K562 (cell line): ENCODE data around the gene NIPAL1. TPM values are rescaled to one million over a fixed set of nuclear protein-coding genes. Genes with fewer than 3 reads are reported as not detected.

ENCODE experiments used
- ATAC-seq: fragments of 200-7000 bp; cut with Tn5 transposase; 3 replicates; pipeline ENCODE4 v1.9.1; 2020; ENCODE audit warnings: moderate library complexity
- BruUV-seq: library from RNA; stranded (reverse); fragments of 400-500 nt; replicated peaks from 2 replicates; lab custom pipeline; 2021; lab: Mats Ljungman, UMichigan
- CTCF ChIA-PET: fragments of 300-600 bp; formaldehyde crosslinking; extraction: SDS; loops from one replicate; lab custom pipeline; 2021; ENCODE audit warnings: low intra/inter-chr PET ratio; lab: Yijun Ruan, JAX
- POLR2A ChIA-PET: fragments of 300-600, 350-650 bp; sonication (Branson Sonifier 250); formaldehyde crosslinking; extraction: SDS; loops from one replicate; lab custom pipeline; 2021; ENCODE audit warnings: antibody characterized with exemption, inconsistent platforms; lab: Yijun Ruan, JAX
- DNase-seq, 4 experiments: peaks; one replicate each; pipeline versions ENCODE4 v3.0.0 to v3.0.0-alpha.2; 2011 to 2018; ENCODE audit warnings: low spot score in 3 of 4, mixed read lengths in 3 of 4; ENCODE audit errors: extremely low read depth in 1 of 4
- FAIRE-seq: peaks from 2 replicates; lab custom pipeline; 2011; peaks lifted over from hg19 to GRCh38; lab: Jason Lieb, UNC
- H2AFZ ChIP-seq: 2 replicates; pipeline ENCODE4 v1.6.0; 2011; ENCODE audit warnings: low read depth, low read length, control low read depth, inconsistent platforms
- H3K27ac ChIP-seq: fragments of 200-600 bp; 3 replicates; pipeline ENCODE4 v1.8.0; 2011; ENCODE audit warnings: low read depth, mild to moderate bottlenecking, control low read depth, inconsistent platforms, low read length, moderate library complexity, mixed read lengths; ENCODE audit errors: extremely low read depth
- H3K27me3 ChIP-seq, 2 experiments: fragments of 300-600 bp in 1 of 2; 2 replicates in 1 of 2; 3 replicates in 1 of 2; pipeline versions ENCODE4 v1.6.0 to v1.8.0; 2011; ENCODE audit warnings: inconsistent platforms in 2 of 2, low read length in 2 of 2, mild to moderate bottlenecking in 1 of 2, mixed read lengths in 1 of 2, moderate library complexity in 1 of 2; ENCODE audit not compliant: control insufficient read depth in 2 of 2, insufficient read depth in 2 of 2
- H3K36me3 ChIP-seq: fragments of 300-600 bp; 3 replicates; pipeline ENCODE4 v1.8.0; 2011; ENCODE audit warnings: mild to moderate bottlenecking, low read length, inconsistent platforms; ENCODE audit not compliant: control insufficient read depth, insufficient read depth
- H3K4me1 ChIP-seq, 2 experiments: fragments of 200-600 bp in 1 of 2; replicated peaks in 1 of 2; 2 replicates in 1 of 2; 3 replicates in 1 of 2; pipeline versions ENCODE4 v1.5.1 to v1.8.0; 2011; ENCODE audit warnings: inconsistent platforms in 2 of 2, low read length in 2 of 2, mild to moderate bottlenecking in 1 of 2, mixed read lengths in 1 of 2, moderate library complexity in 1 of 2; ENCODE audit not compliant: control insufficient read depth in 2 of 2, insufficient read depth in 2 of 2
- H3K4me2 ChIP-seq: 2 replicates; pipeline ENCODE4 v1.6.1; 2011; ENCODE audit warnings: low read length, control low read depth, inconsistent platforms, mixed read lengths; ENCODE audit not compliant: insufficient read depth
- H3K4me3 ChIP-seq: fragments of 200-600 bp; sonication (generic), shearing (Covaris generic); 2 replicates; pipeline ENCODE4 v1.5.1; 2016; ENCODE audit warnings: control low read depth, inconsistent platforms
- H3K79me2 ChIP-seq: fragments of 200-600 bp; 3 replicates; pipeline ENCODE4 v1.8.0; 2011; ENCODE audit warnings: low read length, inconsistent platforms; ENCODE audit not compliant: control insufficient read depth, insufficient read depth
- H3K9ac ChIP-seq, 2 experiments: 2 replicates each; pipeline versions ENCODE4 v1.6.0 to v1.6.1; 2011; ENCODE audit warnings: low read depth in 2 of 2, low read length in 2 of 2, control low read depth in 1 of 2, inconsistent platforms in 1 of 2, mild to moderate bottlenecking in 1 of 2, mixed read lengths in 1 of 2; ENCODE audit not compliant: insufficient read depth in 1 of 2
- H3K9me1 ChIP-seq: one replicate; pipeline ENCODE4 v1.6.0; 2011; ENCODE audit warnings: inconsistent platforms, mild to moderate bottlenecking, low read length, moderate library complexity; ENCODE audit not compliant: control insufficient read depth, insufficient read depth
- H3K9me3 ChIP-seq: replicated peaks from 2 replicates; pipeline ENCODE4 v1.5.1; 2011; ENCODE audit warnings: low read depth, low read length, inconsistent platforms; ENCODE audit not compliant: control insufficient read depth, insufficient read depth
- H4K20me1 ChIP-seq: replicated peaks from 2 replicates; pipeline ENCODE4 v1.6.1; 2011; ENCODE audit warnings: low read length, inconsistent platforms, mixed read lengths; ENCODE audit not compliant: control insufficient read depth, insufficient read depth
- BDP1 ChIP-seq: IDR thresholded peaks from 3 replicates; pipeline ENCODE4 v1.6.1; 2011; ENCODE audit not compliant: insufficient read length, insufficient read depth
- CGGBP1 ChIP-seq: fragments of 250-450 bp; sonication (Bioruptor Pico); IDR thresholded peaks from 2 replicates; pipeline ENCODE4 v1.9.0; 2021; ENCODE audit warnings: mild to moderate bottlenecking
- E2F6 ChIP-seq, 2 experiments: IDR thresholded peaks; 2 replicates each; pipeline ENCODE4 v1.6.1; 2011; ENCODE audit warnings: borderline replicate concordance in 1 of 2, control low read depth in 1 of 2, low read depth in 1 of 2, low read length in 1 of 2, mild to moderate bottlenecking in 1 of 2, mixed read lengths in 1 of 2, moderate library complexity in 1 of 2; ENCODE audit not compliant: insufficient read depth in 1 of 2, insufficient read length in 1 of 2, poor library complexity in 1 of 2, severe bottlenecking in 1 of 2; ENCODE audit errors: extremely low read depth in 1 of 2
- FOS ChIP-seq: IDR thresholded peaks from 3 replicates; pipeline ENCODE4 v1.6.1; 2011; ENCODE audit not compliant: insufficient read length; ENCODE audit errors: extremely low read depth
- IFI16 ChIP-seq: fragments of 250-450 bp; sonication (Bioruptor Pico); IDR thresholded peaks from 2 replicates; pipeline ENCODE4 v2.1.2; 2022; ENCODE audit warnings: mild to moderate bottlenecking, inconsistent platforms
- JUNB ChIP-seq: fragments of 450-650 bp; formaldehyde crosslinking; conservative IDR thresholded peaks from 2 replicates; pipeline ENCODE4 v1.4.0; 2020; ENCODE audit warnings: mild to moderate bottlenecking
- NCOA2 ChIP-seq, 2 experiments: fragments of 450-650 bp; IDR thresholded peaks; 2 replicates each; pipeline ENCODE4 v1.6.1; 2018; ENCODE audit warnings: mild to moderate bottlenecking in 2 of 2, moderate library complexity in 1 of 2; ENCODE audit not compliant: partially characterized antibody in 2 of 2
- TEAD4 ChIP-seq, 2 experiments: sonication (generic) in 1 of 2; formaldehyde crosslinking in 1 of 2; IDR thresholded peaks; 2 replicates each; pipeline versions ENCODE4 v1.6.1 to v1.8.0; 2012 to 2022; ENCODE audit warnings: borderline replicate concordance in 1 of 2, inconsistent platforms in 1 of 2, low read length in 1 of 2, mild to moderate bottlenecking in 1 of 2, missing genetic modification reagents in 1 of 2
- ZC3H8 ChIP-seq: fragments of 450-650 bp; IDR thresholded peaks from 2 replicates; pipeline ENCODE4 v1.6.1; 2017
- ZNF121 ChIP-seq: sonication (generic); formaldehyde crosslinking; conservative IDR thresholded peaks from 2 replicates; pipeline ENCODE4 v1.8.0; 2022; ENCODE audit warnings: missing genetic modification reagents
- WGBS: fragments of 100-300 bp; shearing (Covaris generic); methylation state at CpG from one replicate; pipeline ENCODE4 v1.1.6; 2016; ENCODE audit warnings: low coverage, mixed read lengths; ENCODE audit not compliant: insufficient coverage; ENCODE audit errors: missing lambda C conversion rate; 5-methylcytosine and 5-hydroxymethylcytosine counted together
- in situ Hi-C: fragments of 300-500 bp; cut with MboI; formaldehyde crosslinking; loops from 4 replicates; pipeline ENCODE4 v1.15.0; 2018; ENCODE audit warnings: inconsistent platforms, mixed read lengths
- intact Hi-C: fragments of 100-400 bp; cut with micrococcal nuclease; formaldehyde crosslinking; loops from 2 replicates; pipeline ENCODE4 v1.14.2; 2022
- polyA plus RNA-seq, 8 experiments: library from polyadenylated mRNA; depleted of rRNA in 4 of 8; stranded (reverse) in 5 of 8; unstranded in 3 of 8; fragments of >200 nt; fragmentation: Nextera tagmentation in 2 of 8; fragmentation: Illumina TruSeq in 1 of 8; extraction: Ambion mirVana in 2 of 8; extraction: Trizol in 1 of 8; gene quantifications; 2 replicates each; pipeline versions ENCODE4 v1.2.1 to v1.2.3, GENCODE V29; 2011 to 2014; ENCODE audit warnings: inconsistent platforms in 1 of 8, missing spikeins in 1 of 8
- total RNA-seq, 7 experiments: library from RNA; depleted of rRNA in 6 of 7; stranded (reverse); fragments of >200 nt in 6 of 7; fragmentation: Illumina TruSeq in 2 of 7; extraction: Trizol in 2 of 7; gene quantifications; 2 replicates each; pipeline versions ENCODE4 v1.2.1 to v1.2.3, GENCODE V29; 2011 to 2021; ENCODE audit warnings: low replicate concordance in 1 of 7
- TF ChIP-seq, protein P1 (sequence below): sonication (generic); formaldehyde crosslinking; IDR thresholded peaks from 2 replicates; pipeline ENCODE4 v1.8.0; 2022; ENCODE audit warnings: mild to moderate bottlenecking, missing genetic modification reagents, borderline replicate concordance
- TF ChIP-seq, protein P2 (sequence below): fragments of 250-450 bp; sonication (Bioruptor Pico); IDR thresholded peaks from 2 replicates; pipeline ENCODE4 v1.4.0; 2020; ENCODE audit warnings: mild to moderate bottlenecking
- TF ChIP-seq, protein P3 (sequence below): sonication (generic); formaldehyde crosslinking; IDR thresholded peaks from 2 replicates; pipeline ENCODE4 v1.8.0; 2022; ENCODE audit warnings: mild to moderate bottlenecking, missing genetic modification reagents

NIPAL1 gene
- total and polyA plus RNA-seq, 9 of the 15 experiments (the other 6 are each of a cell fraction or from before 2014, with no cell fraction given), result 0.03 to 0.43 (median 0.25) TPM

GRCh38 chr4:48046059-48046458, 29.5 kb downstream of the NIPAL1 start:
- H3K4me2 ChIP-seq, result no peak overlapping the region
- intact Hi-C loops, result no loop called here

More at GRCh38 chr4:48046059-48046458, 29.5 kb downstream of the NIPAL1 start:
- ATAC-seq, result no peak
- Histone ChIP-seq H3K27ac (no peak overlapping the region), H2AFZ (no peak overlapping the region), H3K36me3 (no peaks in the 10 kb centered on the region), H3K4me1 (no peaks in the 10 kb centered on the region), H3K9me1 (no peaks in the 10 kb centered on the region), H3K4me3 (no peak overlapping the region), H3K27me3 (peaks cover 18 to 22% of the 10 kb centered on the region in 2 experiments), H3K9ac (no peak overlapping the region), H3K79me2 (no peaks in the 10 kb centered on the region), H4K20me1 (no peaks in the 10 kb centered on the region), H3K9me3 (no peaks in the 10 kb centered on the region)
- in situ Hi-C loops, result no loop called here
- FAIRE-seq, result no peak
- 0% methylated on average over 3 of the region's 3 CpGs for WGBS
- ChIA-PET POLR2A (interaction anchor here (0.7 to 1.1 kb wide), 2 partner anchors 12 to 384 kb away, joined by 3 read pairs; no protein-coding TSS in a partner anchor), CTCF (no interaction called here)
- TF ChIP-seq JUNB (CRISPR knock-in tag) (no peak), FOS (no peak), ZNF121 (CRISPR knock-in tag) (no peak), ZC3H8 (no peak), TEAD4 (IDR thresholded peaks at IDR 0.05; ENCODE audit: low read length) (no peak), TEAD4 (CRISPR knock-in tag; IDR thresholded peaks at IDR 0.05; ENCODE audit: borderline replicate concordance) (no peak), IFI16 (CRISPR knock-in tag) (no peak), NCOA2 (IDR thresholded peaks at IDR 0.05; ENCODE audit: partially characterized antibody in 2 of 2) (no peak), CGGBP1 (no peak), E2F6 (IDR thresholded peaks at IDR 0.05; ENCODE audit: borderline replicate concordance in 1 of 2, extremely low read depth in 1 of 2, insufficient read depth in 1 of 2, insufficient read length in 1 of 2, low read depth in 1 of 2, low read length in 1 of 2, poor library complexity in 1 of 2, severe bottlenecking in 1 of 2) (no peak), BDP1 (no peak)
- TF ChIP-seq, protein P1, sequence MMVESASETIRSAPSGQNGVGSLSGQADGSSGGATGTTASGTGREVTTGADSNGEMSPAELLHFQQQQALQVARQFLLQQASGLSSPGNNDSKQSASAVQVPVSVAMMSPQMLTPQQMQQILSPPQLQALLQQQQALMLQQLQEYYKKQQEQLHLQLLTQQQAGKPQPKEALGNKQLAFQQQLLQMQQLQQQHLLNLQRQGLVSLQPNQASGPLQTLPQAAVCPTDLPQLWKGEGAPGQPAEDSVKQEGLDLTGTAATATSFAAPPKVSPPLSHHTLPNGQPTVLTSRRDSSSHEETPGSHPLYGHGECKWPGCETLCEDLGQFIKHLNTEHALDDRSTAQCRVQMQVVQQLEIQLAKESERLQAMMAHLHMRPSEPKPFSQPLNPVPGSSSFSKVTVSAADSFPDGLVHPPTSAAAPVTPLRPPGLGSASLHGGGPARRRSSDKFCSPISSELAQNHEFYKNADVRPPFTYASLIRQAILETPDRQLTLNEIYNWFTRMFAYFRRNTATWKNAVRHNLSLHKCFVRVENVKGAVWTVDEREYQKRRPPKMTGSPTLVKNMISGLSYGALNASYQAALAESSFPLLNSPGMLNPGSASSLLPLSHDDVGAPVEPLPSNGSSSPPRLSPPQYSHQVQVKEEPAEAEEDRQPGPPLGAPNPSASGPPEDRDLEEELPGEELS, result no peak
- TF ChIP-seq, protein P2, sequence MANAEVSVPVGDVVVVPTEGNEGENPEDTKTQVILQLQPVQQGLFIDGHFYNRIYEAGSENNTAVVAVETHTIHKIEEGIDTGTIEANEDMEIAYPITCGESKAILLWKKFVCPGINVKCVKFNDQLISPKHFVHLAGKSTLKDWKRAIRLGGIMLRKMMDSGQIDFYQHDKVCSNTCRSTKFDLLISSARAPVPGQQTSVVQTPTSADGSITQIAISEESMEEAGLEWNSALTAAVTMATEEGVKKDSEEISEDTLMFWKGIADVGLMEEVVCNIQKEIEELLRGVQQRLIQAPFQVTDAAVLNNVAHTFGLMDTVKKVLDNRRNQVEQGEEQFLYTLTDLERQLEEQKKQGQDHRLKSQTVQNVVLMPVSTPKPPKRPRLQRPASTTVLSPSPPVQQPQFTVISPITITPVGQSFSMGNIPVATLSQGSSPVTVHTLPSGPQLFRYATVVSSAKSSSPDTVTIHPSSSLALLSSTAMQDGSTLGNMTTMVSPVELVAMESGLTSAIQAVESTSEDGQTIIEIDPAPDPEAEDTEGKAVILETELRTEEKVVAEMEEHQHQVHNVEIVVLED, result no peak
- TF ChIP-seq, protein P3, sequence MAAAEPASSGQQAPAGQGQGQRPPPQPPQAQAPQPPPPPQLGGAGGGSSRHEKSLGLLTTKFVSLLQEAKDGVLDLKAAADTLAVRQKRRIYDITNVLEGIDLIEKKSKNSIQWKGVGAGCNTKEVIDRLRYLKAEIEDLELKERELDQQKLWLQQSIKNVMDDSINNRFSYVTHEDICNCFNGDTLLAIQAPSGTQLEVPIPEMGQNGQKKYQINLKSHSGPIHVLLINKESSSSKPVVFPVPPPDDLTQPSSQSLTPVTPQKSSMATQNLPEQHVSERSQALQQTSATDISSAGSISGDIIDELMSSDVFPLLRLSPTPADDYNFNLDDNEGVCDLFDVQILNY (CRISPR knock-in tag), result no peak
- BruUV-seq, result no TSS peak
- no peak for DNase-seq
